Placental epithelial cell (primary cell): ENCODE measurements around the gene HECTD4. TPM values are rescaled to one million over a fixed set of nuclear protein-coding genes. Genes with fewer than 3 reads are reported as not detected.

Experiments used
- small RNA-seq: library from RNA; depleted of rRNA; stranded (forward); fragments of <200 nt; gene quantifications from one replicate; pipeline ENCODE3, GENCODE V24; 2012
- total RNA-seq: library from RNA; depleted of rRNA; stranded (reverse); fragments of >200 nt; gene quantifications from 2 replicates; pipeline ENCODE4 v1.2.3, GENCODE V29; 2012

HECTD4 gene, protein sequence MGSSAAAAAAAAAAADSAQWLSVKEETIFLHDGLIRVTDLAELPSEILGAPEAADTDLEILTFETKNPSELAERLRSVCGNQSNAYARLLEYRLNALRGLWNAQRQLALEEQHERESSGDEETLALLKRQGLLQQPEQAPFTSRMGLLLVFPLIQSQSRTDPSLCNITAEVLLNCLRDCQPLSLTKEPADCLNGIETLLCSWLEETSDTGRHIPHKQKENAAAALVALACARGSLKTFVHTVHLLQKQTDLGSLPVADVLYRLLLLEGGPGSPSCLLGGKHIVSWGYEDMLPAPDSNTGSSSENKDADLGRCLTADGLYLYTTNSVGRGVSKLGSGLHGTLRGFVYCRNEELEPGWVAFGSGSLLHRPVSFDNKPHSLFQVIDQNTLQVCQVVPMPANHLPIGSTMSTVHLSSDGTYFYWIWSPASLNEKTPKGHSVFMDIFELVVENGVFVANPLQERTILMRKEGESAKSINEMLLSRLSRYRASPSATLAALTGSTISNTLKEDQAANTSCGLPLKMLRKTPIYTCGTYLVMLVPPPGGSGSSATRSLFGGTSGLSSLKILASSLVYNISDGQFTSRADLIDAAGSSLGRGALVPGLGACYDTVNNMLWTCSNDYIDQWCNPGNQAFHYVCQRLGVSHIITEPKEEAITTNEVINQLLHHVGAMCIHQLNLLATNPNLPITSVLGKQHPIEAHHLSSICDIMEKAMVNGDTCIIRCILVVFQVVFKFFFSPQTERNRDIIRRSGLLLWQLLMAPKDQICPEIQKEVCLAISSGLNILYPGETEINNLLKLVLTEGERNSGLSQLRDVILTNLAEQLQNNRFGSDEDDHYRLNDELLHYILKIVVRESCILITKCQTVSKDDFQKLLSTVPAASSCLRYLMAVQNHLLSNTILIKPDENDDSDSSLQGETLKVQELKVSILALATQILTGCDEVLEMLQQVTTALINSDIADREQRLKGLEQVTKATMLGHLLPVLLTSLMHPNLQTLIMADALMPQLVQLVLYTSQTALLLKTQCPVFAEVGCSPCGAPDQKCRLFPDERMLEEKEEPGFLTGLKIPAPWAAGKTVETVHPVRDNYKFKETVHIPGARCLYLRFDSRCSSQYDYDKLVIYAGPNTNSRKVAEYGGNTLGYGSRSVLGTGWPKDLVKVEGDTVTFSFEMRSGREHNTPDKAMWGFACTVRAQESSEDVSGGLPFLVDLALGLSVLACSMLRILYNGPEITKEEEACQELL (N-terminal part only)
- 19.1 and 33.0 TPM in 2 replicates for total RNA-seq

DNA sequence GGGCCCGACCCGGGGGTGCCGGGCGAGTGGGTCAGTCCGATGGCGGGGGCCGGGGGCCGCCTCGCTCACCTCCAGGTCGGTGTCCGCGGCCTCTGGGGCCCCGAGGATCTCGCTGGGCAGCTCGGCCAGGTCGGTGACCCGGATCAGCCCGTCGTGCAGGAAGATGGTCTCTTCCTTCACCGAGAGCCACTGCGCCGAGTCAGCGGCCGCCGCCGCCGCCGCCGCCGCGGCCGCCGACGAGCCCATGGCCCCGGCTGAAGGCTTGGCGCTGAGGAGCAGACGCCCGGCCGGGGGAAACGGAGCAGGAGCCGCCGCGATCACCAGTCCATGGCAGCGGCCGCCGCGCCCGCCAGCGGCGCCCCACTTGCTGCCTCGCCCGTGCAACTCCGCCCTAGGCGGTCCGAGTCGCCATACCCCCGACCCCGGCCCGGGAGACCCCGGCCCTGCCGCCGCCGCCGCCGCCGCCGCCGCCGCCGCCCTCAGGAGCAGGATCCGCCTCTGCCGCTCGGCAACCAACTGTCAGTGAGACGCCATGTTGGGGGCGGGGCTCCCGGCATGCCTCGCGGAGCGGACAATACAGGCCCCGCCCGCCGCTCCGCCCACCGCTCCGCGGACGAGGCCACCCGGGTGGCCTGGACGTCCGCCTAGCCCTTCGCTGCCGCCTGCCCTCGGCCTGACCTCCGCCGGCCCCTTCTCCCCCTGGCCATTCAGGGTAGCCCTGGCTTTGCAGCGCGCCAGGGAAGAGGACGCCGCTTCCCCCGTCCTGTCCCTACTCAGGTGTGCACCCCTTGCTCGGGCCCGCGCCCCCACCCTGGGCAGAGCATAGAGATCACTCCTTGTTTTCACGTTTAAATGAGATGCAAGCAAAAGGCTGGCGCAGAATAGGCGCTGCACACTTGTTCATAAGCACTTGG lies at the start of gene HECTD4:
TSS of gene HECTD4 (minus strand) at position 549 of the 914 bp plus-strand sequence. CDS start at position 246, 303 bp downstream.

DNA sequence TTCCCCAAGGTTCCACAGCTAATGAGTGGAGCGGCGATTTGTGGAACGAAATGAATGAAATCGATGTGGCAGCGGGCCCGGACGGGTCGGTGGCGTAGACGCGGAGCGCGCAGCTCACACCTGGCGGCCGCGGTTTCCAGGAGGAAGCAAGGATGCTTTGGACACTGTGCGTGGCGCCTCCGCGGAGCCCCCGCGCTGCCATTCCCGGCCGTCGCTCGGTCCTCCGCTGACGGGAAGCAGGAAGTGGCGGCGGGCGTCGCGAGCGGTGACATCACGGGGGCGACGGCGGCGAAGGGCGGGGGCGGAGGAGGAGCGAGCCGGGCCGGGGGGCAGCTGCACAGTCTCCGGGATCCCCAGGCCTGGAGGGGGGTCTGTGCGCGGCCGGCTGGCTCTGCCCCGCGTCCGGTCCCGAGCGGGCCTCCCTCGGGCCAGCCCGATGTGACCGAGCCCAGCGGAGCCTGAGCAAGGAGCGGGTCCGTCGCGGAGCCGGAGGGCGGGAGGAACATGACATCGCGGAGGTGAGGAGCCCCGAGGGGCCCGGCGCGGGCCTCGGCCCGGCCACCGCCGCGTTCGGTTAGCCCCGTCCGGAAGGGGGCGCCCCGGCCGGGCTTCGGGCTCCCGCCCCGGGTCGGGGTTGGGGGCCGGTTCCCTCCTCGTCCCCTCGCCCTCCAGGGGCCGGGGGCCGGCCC lies 36.5 kb upstream of the HECTD4 start, which contains the start of gene PTPN11:
TSS of gene PTPN11 (plus strand) at position 340 of the 689 bp plus-strand sequence. CDS start at position 505, 165 bp downstream.

DNA sequence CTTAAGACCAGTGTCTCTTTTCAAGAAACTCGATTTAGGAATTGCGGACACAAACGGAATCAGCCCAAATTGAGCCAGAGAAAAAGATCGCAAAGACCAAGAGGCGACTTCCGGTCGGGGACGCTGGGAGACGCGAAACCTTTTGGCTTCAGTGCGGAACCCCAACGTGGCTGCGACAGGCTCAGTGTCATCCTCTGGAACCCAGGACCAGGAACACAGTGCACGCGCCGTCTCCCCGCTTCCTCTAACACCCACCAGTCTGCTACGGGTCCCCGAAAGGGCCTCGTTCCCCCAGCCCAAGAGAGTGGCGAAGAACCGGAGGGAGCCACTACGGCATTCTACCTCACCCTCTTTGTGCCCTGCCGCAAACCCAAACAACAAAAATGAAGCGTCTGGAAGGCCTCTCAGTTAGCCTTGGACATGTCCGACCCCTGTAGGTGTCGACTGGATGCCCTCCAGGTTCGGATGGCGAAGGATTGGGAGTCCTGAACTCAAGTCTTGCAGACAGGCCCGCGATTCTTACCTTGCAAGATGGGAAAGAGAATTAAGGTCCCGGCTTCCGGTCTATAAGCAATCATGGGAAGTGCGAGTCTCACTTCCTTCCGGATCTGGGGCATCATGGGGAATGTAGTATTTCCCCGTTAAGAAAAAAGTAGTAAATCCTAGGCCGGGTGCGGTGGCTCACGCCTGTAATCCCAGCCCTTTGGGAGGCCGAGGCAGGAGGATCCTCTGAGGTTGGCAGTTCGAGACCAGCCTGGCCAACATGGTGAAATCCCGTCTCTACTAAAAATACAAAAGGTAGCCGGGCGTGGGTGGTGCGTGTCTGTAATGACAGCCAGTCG lies 27.1 kb upstream of the HECTD4 start, which contains the start of gene RPL6:
TSS of gene RPL6 (minus strand) at position 542 of the 842 bp plus-strand sequence. CDS start 949 bp downstream, outside the sequence.

DNA sequence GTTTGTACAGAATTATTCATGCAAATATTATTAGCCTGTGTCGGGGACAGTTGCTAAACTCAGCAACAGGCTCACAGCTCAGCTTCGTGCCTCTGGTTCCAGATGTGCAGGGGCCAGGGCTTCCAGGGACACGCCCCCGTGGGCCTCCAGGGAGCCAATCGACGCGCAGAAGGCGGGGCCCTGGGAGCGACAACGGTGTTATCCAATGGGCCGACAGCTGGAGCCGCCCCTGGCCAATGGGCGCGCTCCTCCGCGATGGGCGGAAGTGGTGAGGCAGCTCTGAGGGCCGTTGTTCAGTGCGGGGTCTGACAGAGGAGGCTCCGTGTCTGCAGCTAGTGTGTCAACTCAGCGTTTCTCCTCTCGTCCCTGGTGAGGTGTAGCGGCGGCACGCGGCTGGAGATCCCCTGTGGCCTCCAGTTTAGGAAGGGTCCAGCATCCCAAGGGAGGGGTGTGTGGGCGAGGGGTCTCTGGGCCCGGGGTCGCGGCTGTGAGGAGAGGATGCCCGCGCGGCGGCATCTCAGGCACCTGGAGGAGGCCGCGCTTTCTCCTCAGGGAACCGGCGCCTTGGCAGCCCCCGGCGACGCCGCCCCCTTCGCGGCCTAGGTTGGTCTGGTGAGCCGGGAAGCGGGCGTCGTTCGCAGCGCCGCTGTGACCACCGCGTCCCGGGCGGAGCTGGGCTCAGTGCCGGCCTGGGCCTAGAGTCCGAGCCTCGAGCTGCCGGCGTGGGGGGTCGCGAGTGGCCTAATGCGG lies 256.8 kb downstream of the HECTD4 start, which contains the start of gene TRAFD1:
TSS of gene TRAFD1 (plus strand) at position 311 of the 750 bp plus-strand sequence. CDS start 4,963 bp downstream, outside the sequence.

Small RNAs within 50 kb of the gene (small RNA-seq; reads per million reads assigned to genes)
- gene RF00019: not detected

Other genes with a start within 250 kb of the HECTD4 start
- 756 and 769 TPM in 2 replicates for gene RPL6, start 27.2 kb upstream of the HECTD4 start, total RNA-seq
- gene PTPN11, start 36.5 kb upstream of the HECTD4 start, total RNA-seq: 51.8 and 87.1 TPM in 2 replicates